K562 treated with DMSO at 1 percent for 4 hours (cell line): ENCODE measurements around the gene ABCA6. TPM values are rescaled to one million over a fixed set of nuclear protein-coding genes. Genes with fewer than 3 reads are reported as not detected.

Experiments
- total RNA-seq: library from RNA; unstranded; fragments of 300-600 nt; gene quantifications from 2 replicates; pipeline ENCODE4 v1.2.3, GENCODE V29; 2022; ENCODE audit not compliant: insufficient read depth

The ABCA6 gene, protein sequence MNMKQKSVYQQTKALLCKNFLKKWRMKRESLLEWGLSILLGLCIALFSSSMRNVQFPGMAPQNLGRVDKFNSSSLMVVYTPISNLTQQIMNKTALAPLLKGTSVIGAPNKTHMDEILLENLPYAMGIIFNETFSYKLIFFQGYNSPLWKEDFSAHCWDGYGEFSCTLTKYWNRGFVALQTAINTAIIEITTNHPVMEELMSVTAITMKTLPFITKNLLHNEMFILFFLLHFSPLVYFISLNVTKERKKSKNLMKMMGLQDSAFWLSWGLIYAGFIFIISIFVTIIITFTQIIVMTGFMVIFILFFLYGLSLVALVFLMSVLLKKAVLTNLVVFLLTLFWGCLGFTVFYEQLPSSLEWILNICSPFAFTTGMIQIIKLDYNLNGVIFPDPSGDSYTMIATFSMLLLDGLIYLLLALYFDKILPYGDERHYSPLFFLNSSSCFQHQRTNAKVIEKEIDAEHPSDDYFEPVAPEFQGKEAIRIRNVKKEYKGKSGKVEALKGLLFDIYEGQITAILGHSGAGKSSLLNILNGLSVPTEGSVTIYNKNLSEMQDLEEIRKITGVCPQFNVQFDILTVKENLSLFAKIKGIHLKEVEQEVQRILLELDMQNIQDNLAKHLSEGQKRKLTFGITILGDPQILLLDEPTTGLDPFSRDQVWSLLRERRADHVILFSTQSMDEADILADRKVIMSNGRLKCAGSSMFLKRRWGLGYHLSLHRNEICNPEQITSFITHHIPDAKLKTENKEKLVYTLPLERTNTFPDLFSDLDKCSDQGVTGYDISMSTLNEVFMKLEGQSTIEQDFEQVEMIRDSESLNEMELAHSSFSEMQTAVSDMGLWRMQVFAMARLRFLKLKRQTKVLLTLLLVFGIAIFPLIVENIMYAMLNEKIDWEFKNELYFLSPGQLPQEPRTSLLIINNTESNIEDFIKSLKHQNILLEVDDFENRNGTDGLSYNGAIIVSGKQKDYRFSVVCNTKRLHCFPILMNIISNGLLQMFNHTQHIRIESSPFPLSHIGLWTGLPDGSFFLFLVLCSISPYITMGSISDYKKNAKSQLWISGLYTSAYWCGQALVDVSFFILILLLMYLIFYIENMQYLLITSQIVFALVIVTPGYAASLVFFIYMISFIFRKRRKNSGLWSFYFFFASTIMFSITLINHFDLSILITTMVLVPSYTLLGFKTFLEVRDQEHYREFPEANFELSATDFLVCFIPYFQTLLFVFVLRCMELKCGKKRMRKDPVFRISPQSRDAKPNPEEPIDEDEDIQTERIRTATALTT (N-terminal part only)
- total RNA-seq, result 0.38 TPM in 1 of 2 replicates, not detected in the other

DNA sequence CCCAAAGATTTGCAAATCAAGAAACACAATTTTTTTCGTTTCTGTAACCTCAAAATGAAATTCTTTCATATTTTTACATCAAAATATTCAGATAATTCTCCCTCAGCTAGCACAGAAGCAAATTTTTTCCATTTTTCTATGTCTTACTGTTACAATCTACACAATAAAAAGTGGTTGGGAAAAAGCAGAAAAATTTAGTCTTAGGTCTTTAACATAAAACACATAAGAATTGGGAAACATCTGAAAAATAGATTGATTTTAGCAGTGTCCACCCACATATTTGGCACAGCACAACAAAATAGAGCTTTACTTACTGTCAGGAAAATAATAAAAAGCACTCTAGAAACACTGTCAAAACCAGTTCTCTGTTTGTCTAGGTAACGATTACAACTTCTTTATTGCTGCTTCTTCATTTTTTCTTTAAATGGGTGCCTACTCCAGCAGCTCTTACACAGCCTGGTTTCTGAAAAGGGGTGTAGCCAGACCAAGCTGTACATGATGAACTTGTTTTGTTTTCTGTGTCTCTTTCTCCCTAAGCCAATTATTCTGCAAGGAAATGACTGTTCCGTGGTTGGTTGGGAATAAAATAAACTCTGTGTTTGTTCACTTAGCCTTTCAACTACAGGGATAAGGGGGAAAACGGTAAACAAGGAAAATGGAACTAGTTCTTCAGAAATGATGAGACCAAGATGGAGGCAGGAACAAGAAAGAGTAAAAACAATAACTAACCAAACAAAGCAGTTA is at the start of gene ABCA6:
Gene ABCA6 (minus strand): TSS at position 465 of the 744 bp plus-strand sequence. CDS start 1,192 bp downstream, outside the sequence.

DNA sequence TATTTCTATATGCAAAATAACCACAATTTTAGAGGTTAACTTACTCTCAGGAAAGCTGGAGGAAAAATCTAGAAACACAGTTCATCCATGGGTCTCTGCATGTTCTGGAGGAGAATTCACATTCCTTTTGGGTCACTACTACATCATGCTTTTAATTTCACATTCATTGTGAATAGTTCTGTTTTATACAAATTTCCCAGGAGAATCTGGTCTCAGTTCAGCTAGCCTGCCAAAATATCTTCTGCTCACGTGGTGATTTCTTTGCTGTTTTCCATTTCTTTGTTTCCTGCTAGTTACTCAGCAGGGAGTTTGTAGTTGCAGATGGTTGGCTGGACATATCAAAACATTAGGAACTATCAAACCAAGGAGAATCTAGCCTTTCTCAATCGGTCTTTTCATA is 80.9 kb downstream of the ABCA6 start, which contains the start of gene ABCA9:
Gene ABCA9 (minus strand): TSS at position 106 of the 400 bp plus-strand sequence. CDS start 9,801 bp downstream, outside the sequence.

Other genes with a start within 250 kb of the ABCA6 start
- 8.7 and 10.1 TPM in 2 replicates for gene ABCA8, start 186.5 kb downstream of the ABCA6 start, total RNA-seq
- not detected in 2 replicates for gene ABCA9, start 81.0 kb downstream of the ABCA6 start, total RNA-seq
- gene ABCA10, start 86.9 kb upstream of the ABCA6 start, total RNA-seq, result not detected in 2 replicates
- gene ABCA5, start 185.2 kb upstream of the ABCA6 start, total RNA-seq, result not detected in 2 replicates